Endometrial microvascular endothelial cells (primary cell): ENCODE measurements around the gene DDO. TPM values are rescaled to one million over a fixed set of nuclear protein-coding genes. Genes with fewer than 3 reads are reported as not detected.
"Not testable (repeated sequence)": the region's sequence is repeated elsewhere in the genome, so short reads cannot be mapped to it uniquely, and the experiment has no call there.

Experiments used
- in situ Hi-C: cut with HindIII; loops from 2 replicates; pipeline ENCODE4 v1.10.0; 2017; ENCODE audit warnings: low sequenced_read_pairs, low pct_unique_long_range_greater_than_20kb; ENCODE audit errors: inconsistent ontology term
- total RNA-seq: library from RNA; depleted of rRNA; stranded (reverse); fragments of >200 nt; gene quantifications from one replicate; pipeline ENCODE4 v1.2.3, GENCODE V29; 2015; ENCODE audit errors: inconsistent ontology term

DDO gene, protein sequence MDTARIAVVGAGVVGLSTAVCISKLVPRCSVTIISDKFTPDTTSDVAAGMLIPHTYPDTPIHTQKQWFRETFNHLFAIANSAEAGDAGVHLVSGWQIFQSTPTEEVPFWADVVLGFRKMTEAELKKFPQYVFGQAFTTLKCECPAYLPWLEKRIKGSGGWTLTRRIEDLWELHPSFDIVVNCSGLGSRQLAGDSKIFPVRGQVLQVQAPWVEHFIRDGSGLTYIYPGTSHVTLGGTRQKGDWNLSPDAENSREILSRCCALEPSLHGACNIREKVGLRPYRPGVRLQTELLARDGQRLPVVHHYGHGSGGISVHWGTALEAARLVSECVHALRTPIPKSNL
- 3.2 TPM for total RNA-seq

DNA sequence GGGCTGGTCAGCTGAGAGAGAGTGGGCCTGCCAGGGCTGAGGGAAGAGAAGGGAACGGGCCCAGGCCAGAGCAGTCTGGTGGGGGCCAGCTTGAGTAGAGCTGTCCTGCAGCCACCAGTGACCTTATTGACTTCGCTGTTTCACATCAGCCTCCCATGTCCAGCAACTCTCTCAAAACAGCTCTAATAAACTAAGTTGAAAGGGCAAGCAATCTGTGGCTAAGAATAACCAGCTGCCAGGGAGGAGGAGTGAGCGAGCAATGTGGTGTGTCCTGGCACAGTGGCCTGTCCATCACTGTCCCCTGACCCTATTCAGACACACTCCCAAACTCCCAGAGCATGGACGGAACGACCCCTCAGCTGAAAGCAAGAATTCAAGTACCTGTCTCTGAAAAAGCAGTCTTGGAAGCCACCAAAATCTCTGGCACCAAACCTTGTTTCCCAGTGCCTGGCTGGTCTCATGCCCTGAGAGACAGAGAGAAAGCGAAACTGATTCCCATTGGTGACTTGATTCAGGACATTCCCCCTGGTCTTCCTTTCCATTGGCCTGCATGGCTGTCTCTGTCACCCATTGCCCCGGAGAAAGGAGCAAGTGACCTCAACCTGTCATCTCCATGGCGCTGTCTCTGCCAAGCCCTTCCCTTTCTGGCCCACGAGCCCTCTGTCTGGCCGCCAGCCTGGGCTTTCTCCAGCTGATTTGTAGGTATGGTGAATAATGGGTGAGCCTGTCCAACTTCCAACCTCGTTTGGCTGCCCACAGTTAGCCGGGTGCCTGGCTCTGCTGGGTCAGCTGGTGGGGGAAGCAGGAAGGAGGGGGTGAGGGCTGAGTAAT lies at the start of gene DDO:
DDO (minus strand) TSS at position 490 of the 831 bp plus-strand sequence. CDS start 2,113 bp downstream, outside the sequence.
- in situ Hi-C loops: no loop called here

DNA sequence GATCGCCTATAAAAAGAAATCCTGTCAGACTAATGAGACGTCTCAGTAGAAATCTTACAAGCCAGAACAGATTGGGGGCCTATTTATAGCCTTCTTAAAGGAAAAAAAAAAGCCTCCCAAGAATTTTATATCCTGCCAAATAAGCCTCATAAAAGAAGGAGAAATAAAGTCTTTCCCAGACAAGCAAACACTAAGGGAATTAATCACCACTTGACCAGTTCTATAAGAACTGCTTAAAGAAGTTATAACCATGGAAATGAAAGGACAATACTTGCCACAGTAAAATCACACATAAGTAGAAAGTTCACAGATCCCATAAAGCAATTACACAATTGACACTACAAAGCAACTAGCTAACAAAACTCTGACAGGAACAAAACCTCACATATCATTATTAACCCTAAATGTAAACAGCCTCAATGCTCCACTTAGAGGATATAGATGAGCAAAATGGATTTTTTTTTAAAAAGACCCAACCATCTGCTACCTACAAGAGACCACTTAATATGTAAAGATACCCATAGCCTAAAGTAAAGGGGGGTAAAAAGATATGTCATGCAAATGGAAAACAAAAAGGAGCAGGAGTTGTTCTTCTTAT lies 47.6 kb upstream of the DDO start:
- in situ Hi-C loops: no loop called here

- in situ Hi-C loops: no loop called here
Observed at GRCh38 chr6:110461376-110461775, 46.0 kb upstream of the DDO start.

DNA sequence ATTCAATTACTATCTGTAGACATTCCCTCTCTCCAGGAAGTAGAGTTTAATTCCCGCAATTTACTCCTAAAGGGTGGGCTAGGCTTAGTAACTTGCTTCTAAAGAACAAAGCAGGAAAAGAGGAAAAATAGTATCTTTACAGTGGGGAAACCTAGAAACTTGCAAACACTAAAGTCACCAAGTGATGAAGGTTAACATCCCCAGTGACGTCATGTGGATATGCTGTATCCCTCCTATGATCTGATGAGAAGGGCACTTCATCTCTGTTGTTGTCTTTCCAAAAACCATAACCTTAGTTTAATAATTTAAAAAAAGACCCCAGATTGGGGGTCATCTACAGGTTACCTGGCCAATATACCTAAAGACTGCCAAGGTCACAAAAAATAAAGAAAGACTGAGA lies 43.8 kb upstream of the DDO start:
- in situ Hi-C loops: no loop called here

GRCh38 chr6:110458476-110458875 lies 43.1 kb upstream of the DDO start:
- in situ Hi-C loops: no loop called here

GRCh38 chr6:110457567-110458175 lies 42.3 kb upstream of the DDO start:
- in situ Hi-C loops: not testable (repeated sequence)

DNA sequence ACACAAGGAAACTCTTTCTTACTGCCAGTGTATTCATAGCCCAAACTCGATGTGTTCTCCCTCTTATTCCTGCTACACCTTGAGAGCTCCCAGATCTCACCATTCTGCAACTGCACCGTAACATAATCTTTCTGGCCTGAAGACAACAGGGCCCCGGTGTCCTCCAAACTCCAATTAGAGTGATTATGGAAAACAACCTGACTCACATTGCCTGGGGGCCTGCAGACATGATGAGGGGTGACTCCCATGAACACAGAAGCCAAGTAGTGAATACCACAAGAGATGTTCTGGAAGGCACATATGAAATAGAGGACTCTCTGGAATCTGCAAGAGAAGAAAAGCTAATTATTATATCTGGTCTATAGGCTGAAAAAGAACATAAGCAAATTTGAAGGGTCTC lies 41.3 kb upstream of the DDO start:
- in situ Hi-C loops: no loop called here

GRCh38 chr6:110449541-110449895 lies 34.1 kb upstream of the DDO start:
- in situ Hi-C loops: no loop called here

- in situ Hi-C loops: no loop called here
Observed at GRCh38 chr6:110448846-110449540, 33.6 kb upstream of the DDO start.

GRCh38 chr6:110447761-110448160 lies 32.4 kb upstream of the DDO start:
- in situ Hi-C loops: no loop called here

DNA sequence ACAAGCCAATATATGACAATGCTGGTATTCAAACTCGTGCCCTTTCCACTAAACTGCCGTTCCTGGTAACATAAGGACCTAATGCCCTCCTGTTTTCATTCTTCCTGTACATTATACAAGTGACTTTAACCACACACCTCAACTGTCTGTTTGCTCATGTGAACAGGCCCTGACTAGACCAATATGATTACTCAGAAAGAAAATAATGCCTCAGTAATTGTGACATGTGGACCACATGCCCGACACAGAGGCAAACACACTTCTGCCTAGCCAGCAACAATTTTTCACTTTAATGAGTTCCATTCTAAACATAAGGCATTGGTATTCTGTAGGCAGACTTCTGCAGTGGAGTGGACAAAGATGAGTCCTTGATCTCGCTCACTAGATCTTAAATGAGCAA lies 31.0 kb upstream of the DDO start:
- in situ Hi-C loops: no loop called here

DNA sequence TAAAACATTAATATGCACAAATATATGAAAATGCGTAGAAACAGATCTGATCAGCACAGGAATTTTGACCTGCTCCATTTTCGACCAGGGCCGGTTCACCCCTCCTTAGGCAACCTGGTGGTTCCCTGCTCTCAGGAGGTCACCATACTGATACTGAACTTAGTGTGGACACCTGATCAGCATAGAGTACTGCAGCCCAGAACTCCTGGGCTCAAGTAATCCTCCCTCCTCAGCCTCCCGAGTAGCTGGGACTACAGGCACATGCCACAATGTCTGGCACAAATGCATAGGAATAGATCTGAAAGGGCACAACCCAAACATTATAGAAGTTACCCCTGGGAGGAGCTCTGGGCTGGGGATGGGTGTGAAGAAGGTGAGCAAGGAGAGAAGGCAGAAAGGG lies 24.7 kb upstream of the DDO start:
- in situ Hi-C loops: no loop called here

- in situ Hi-C loops: no loop called here
Observed at GRCh38 chr6:110439356-110439755, 24.0 kb upstream of the DDO start.

GRCh38 chr6:110434961-110435602 lies 19.7 kb upstream of the DDO start:
- in situ Hi-C loops: no loop called here

DNA sequence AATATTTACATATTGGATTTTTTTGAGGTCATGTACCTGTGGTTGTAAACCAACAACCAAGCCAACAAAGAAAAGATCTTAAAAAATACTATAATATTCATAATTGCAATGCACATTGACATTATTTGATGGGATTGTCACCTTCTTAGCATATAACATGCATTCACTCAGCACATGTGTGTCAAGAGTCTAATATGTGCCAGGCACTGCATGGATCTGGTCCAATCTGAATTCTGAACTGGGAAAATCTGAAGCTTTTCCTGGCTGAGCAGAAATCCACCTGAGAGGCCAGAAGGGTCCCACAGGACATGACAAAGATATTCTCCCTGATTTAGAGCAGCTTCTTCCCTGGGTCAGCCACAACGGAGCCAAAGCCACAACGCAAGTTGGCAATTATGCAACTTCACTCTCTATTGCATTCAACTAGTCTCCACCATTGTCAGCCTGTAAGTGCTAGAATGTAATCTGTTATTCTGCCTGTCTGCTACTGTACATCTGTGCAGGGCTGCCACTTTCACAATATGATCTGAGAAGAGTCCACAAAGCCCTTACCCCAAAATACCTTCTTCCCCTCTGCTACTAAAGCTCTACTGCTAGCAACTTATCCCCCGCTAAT lies 17.0 kb upstream of the DDO start:
- in situ Hi-C loops: no loop called here

GRCh38 chr6:110430741-110431140 lies 15.4 kb upstream of the DDO start:
- in situ Hi-C loops: no loop called here

GRCh38 chr6:110430236-110430635 lies 14.9 kb upstream of the DDO start:
- in situ Hi-C loops: no loop called here

- in situ Hi-C loops: no loop called here
Observed at GRCh38 chr6:110428153-110428552, 12.8 kb upstream of the DDO start.
